Islet precursor cell (in vitro differentiated cells): ENCODE data around the gene HNRNPA0.

Experiments
- DNase-seq: peaks from one replicate; pipeline ENCODE4 v3.0.0-alpha.2; 2018

The HNRNPA0 gene

DNA sequence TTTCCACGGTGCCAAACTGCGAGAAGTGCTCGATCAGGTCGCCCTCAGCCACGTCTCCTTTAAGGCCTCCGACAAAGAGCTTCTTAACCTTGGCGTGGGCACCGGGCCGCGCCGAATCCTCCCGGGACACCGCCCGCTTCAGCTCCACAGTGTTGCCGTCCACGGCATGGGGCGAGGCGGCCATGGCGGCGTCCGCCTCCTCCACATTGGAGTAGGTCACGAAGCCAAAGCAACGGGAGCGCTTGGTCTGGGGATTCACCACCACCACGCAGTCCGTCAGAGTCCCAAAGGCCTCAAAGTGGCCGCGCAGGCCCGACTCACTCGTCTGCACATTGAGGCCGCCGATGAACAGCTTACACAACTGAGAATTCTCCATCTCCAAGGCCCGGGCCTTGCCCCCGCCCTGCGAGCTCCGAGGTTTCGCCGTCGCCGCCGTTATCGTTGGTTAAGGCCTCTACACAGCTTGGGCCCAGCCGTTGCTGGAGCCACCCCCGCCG is 424 bp downstream of the HNRNPA0 start:
- no peak for DNase-seq

DNA sequence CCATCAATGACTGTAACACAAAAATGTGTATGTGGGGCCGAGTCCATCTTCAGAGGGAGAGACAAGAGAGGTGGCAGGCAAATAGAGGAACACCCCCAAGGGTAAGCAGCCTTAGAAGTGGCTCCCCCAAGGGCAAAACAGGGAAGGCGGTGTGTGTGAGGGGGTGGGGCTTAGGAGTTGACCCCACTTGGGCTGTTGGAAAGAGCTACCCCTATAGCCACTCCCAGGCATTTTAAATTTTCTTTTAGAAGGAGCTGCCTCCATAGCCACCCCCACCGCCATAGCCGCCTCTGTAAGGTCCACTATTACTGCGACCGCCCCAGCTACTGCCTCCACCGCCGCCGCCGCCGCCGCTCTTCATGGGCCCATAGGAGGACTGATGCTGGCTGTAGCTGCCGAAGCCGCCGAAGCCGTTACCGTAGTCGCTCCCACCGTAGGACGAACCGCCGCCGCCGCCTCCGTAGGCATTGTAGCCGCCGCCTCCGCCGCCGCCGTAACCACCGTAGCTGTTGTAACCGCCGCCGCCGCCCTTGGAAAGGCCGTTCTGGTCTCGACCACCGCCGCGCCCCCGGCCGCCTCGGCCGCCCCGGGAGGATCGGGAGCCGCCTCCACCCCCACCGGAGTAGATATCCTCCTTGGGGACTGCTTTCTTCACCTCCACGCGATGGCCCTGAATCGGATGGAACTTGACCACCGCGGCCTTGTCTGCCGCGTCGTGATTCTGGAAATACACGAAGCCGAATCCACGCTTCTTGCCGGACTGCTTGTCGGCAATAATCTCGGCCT is 1.1 kb downstream of the HNRNPA0 start:
- peak; percentile 55 for DNase-seq

DNA sequence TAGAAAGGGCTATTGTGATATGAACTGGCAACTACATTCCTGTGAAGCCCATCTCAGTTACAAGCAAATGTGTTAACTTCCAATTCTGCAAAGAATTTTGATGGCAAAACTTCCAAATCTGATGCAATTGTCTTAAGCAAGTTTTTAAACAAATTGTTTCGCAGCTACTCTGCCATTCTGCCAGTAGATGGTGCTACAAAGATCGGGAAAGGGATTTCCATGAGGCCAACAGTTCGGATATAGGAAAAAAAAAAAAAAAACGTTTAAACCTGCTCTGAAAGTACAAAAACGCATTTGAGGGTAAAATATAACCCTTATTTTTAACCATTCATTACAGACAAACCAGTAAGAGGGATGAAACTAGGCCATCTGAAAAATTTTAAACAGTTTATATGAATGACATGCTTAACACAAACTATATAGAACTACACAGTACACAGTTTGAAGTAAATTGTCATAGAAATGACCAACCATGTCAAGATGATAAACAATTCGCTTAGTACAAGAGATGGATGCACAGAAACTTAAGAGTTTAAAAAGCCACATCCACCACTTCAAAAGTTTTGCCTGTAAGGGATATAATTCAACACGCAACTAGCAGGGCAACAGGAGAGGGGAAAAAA is 2.2 kb downstream of the HNRNPA0 start:
- no peak for DNase-seq

DNA sequence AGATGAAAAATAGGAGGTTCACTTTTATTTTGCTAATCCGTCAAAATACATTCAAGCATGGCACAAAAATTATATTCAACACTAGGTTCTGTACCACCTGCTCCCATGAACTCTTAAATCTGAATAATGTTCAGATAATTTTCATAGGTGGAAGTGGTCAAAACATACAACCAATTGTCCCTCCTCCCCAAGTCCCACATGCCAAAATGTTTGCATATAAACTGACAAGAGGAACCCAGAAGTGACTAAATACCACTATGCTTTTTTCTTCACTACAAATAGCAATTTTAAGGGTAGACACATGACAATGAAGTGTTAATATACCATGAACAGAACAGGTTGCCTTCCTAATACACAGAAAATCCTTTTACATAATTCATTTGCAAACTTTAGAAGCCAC is 3.7 kb downstream of the HNRNPA0 start:
- DNase-seq = no peak

DNA sequence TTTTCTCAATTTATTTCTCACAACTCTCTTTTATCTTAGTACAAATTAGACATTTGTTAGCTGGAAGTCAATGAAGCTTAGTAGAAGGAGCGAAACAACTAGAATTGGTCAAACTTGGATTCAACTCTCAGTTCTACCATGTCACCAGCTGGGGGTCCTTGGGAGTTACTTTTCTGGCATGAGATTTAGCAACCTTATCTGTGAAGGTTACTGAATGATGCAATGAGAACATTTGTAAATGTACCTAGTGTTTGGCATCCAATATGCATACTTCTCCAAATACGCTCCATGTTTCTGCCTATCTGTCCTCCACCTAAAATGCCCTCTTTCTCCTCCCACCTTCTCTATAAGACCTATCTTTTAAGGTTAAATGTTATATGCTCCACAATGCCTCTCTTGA is 6.3 kb downstream of the HNRNPA0 start:
- DNase-seq = no peak

DNA sequence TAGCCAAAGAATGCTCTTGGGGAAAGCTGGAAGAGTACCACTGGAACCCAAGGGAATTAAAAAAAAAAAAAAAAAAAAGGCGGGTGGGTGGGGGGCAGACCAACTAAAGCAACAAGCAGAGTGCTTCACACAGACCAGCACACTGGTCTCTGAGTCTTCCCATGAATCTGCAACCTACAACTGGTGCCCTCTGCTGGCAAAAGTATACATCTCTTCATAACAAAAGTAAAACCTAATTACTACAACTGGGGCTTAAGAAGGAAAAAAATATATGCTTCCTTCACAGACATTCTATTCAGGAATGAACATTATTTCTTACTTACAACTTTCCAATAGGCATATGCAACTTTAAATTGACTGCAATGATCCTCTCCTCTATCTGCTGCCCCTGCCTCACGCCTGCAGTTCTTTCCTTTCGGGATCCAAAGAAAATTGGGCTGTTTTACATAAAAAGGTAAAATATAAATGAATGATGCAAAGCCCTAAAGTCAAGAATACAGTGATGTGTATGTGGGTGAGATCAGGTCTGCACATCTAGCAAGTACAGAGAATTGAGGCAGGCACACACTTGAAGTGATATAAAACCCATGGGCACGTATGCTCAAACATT is 11.0 kb downstream of the HNRNPA0 start:
- DNase-seq = peak; percentile 72

DNA sequence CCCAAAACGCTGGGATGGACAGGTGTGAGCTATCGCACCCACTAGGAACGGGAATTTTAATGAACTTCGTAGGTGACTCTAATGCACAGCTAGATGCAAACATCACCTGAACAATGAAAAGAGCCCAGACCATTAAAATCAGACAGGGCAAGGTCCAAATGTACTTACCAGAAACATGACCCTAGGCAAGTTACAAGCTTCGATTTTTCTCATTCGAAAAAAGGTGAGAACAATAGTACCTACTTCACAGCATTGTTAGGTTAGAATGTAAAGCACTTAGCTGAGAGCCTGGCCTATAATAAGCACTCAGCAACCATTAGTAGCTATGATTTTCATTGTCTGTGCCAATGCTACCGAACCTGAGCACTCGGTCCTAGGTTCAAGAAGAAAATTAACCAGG is 12.4 kb downstream of the HNRNPA0 start:
- DNase-seq = no peak

DNA sequence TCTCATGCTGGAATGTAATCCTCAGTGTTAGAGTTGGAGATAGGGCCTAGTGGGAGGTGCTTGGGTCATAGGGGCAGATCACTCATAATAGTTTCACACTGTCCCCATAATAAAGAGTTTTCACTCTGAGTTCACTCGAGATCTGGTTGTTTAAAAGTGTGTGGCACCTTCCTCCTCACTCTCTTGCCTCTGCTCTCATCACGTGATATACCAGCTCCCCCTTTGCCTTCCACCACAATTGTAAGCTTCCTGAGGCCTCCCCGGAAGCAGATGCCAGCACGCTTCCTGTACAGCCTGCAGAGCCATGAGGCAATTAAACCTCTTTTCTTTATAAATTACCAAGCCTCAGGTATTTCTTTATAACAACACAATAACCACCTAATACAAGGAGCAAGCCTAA is 14.4 kb downstream of the HNRNPA0 start:
- no peak for DNase-seq

DNA sequence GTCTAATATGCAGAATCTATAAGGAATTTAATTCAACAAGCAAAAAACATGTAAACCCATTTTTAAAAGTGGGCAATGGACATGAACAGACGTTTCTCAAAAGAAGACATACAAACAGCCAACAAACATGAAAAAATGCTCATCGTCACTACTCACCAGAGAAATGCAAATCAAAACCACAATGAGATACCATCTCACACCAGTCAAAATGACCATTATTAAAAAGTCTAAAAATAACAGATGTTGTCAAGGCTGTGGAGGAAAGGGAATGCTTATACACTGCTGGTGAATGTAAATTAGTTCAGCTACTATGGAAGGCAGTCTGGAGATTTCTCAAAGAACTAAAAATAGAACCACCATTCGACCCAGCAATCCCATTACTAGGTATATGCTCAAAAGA is 15.2 kb downstream of the HNRNPA0 start:
- no peak for DNase-seq

DNA sequence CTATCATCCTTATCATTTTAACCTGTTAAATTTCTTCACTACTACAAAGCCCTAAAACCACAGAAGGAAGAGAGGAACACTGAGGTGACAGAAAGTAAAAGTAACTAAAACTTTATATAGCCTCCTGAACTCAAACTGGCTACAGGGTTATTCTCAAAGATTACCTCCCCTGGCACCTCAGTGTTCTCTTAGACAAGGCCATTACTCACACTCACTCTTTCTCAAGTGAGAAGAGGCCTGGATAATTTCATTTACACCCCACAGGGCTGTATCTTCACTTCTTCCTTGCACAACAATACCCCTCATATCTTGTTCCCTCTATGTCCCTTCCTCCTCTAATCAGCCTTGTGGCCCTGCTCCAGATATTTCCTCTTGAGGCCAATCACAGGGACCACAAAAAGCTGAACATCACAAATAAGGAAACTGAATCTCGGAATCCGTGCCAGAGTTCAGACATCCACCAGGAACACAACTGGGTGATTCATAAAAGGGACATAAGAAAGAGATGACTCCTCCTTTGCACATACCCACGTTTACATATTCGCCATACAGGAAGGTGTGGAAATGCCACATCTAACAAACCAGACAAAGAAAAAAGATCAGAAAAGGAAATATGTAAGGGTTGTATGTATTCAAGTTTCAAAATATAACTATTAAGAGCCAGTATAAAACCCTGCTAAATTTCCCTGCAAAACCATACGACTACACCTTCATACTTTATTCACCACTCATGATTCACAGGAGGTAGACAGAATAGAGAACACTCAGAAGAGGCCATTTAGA is 16.6 kb downstream of the HNRNPA0 start:
- DNase-seq = no peak

DNA sequence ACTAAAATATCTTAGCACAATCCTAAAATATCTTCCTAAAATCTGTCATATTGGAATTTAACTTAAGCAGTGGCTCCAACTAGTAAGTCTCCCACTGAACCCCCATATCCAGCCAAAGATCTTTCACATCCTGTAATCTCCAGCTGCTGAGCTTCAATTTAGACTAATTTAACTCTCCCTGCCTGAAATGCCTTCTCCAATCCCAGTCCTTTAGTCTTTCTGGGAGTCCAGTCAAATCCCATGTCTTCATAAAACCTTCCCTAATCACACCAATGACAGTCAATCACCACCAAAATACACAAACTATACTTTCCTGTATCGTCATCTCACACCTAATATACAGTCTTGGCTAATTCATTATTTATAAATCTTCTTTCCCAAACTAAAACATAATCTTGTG is 17.7 kb downstream of the HNRNPA0 start:
- DNase-seq = no peak

DNA sequence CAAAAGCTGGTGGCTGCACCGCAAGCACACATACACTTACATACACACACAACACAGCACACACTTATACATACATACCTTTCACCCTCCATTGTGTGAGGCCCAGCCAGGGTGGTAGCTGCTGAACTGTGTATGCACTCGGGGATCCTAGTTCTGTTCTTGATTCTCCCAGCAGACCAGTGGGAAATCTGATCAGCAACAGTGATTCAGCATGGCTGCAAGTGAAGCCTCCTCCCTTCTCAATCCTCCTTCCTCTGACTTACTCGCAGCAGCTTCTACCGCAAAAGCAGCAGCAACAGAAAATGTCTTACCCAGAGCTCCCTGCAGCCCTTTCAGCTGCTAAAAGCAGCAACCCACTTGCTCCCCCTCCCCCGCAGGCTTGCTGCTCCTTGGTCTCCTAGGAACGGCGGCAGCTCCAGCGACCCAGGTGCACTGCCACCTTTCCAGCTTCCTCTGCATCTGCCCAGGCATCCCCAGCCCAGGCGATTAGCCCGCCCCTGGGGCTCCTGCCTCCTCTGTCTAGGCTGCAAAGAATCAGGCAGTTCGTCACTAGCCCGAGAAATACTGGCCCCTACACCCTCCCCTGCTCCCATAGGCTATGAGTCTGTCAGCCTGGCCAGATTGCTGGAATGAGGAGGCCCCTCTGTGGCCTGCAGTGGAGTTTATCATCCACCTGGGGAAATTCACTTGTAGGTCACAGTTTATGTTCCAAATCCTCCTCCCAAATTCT is 18.4 kb downstream of the HNRNPA0 start, which contains the start of gene KLHL3:
Gene KLHL3, minus strand, starts transcription at position 535 of the 730 bp plus-strand sequence. Its CDS starts 443 bp downstream, at position 92.
- peak; percentile 96 for DNase-seq

DNA sequence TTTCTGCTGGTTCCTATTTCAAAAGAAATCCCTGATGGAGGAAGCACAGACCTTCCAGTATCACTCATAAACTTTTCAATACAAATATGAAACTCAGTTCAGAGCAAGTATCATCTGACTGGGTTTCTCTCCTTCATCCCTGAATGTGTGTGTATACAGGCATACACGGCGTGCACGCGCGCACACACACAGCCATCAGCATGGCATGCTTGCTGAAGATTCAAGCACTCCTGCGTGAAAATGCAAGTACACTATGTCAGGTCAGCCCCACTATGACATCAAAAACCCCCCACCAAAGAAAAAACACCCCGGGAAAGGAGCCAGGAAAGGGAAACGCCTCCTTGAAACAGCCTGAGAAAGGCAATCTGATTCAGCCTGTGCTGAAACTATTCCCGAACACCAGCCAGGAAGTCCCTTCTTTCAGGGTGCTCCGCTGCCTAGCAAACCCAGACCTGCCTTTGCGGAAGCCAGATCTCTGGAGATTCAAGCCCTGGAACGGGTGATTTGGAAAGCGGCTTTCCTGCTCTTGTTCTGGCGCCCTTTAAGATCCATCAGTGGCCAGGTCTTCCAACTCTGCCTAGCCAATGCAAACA is 19.1 kb downstream of the HNRNPA0 start:
- peak; percentile 75 for DNase-seq

DNA sequence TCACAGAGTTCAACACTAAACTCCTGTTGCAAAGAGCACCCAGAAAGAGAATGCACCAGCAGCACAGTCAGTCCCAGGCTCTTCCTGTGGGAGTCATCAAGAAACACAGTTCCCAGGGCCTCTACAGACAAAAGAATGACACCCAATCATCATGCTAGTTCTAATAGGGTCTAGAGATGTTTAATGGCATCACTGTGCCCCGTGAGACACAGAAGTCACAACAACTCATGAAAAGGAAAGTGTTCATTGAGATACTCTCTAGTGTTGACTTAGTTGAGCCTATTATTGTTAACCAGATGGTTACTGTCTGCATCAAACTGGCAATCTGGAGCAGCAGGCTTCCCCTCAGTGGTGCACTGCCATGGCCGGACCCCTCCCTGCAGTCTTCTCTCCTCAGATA is 19.8 kb downstream of the HNRNPA0 start:
- DNase-seq = no peak

DNA sequence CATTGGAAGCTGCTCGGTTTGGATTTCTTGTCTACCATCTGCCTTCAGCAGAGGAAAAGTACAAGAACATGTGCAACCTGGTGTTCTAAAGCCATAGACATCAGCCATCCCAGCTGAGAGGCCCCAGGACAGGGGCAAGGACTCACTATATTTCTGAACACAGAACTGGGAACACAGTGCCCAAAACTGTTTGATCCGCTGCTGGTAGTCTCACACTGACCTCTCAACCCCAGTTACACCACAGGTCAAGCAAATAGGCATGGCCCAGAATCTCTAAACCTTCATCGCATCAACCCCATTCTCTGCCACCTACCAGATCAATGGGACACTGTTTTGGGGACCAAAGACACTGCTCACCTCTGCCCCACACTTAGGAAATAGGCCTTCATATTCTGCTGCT is 20.2 kb downstream of the HNRNPA0 start:
- DNase-seq = no peak

DNA sequence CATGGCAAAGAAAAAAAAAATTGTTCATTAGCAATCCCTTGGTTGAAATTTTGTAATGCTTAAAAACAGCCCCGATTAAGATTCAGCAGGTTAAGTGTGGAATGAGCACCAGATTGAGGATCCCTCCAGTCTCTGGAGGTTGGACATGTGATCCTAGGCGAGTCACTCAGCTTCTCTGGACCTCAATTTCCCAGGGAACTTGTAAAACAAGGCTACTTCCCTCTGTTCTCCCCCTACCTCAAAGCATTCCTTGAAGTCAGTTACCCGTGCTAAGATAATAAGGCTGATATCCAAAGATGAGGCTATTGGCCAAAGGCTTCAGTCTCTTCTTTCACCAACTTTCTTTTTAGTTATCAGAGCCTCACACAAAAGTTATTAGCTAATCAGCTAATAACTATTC is 21.2 kb downstream of the HNRNPA0 start:
- DNase-seq = peak; percentile 67

DNA sequence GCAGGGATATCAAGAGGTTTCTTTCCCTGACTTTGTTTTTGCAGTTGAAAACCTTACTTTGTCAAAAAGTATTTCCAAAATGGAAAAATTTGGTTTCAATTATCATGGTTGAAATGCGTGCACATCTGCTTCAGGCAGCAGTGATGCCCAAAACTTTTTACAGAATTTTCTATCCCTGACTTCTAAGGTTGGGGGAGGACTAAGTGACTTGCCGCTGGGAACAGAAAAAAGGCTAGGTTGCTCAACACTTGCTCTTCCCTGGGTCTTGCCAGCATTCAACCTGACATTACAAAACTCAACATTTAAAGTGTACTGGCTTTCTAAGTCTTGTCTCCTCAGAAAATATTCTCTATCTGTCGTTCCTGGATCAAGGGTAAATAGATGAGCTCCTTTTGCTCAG is 23.0 kb downstream of the HNRNPA0 start:
- DNase-seq = no peak

DNA sequence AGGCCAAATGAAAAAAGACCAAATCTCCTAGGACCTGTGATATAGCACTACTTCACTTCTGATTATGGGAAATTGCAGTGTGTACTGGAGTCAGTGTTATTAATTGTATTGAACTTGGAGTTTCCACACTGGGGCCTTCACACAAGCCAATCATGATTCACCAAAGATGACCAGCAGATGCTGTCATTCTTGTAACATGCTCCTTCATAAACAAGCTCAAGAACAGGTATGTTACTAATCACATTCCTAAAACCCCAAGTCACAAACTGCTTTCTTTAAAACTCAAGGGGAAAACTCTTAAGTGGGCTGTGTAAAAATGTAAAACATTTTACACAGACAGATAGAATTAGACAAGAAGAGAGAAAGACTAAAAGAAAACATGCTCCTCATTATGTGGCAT is 23.8 kb downstream of the HNRNPA0 start:
- DNase-seq = no peak

DNA sequence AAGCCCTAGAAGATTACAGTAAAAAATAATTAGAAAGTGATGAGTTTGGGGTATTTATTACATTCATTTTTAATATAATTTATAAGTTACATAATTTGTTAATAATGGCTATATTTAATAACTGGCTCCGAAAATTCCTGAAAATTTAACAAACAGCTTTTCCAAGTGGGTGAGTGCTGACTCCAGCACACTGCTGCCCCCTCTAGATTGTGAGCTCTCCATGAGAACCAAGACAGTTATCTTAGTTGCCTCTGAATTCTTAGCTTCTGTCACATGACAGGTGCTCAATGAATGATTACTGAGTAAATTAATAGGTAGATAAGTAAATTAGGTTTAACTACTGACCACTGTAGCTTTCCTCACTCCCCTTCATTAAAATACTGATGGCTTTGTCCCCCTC is 26.1 kb downstream of the HNRNPA0 start:
- DNase-seq = no peak

DNA sequence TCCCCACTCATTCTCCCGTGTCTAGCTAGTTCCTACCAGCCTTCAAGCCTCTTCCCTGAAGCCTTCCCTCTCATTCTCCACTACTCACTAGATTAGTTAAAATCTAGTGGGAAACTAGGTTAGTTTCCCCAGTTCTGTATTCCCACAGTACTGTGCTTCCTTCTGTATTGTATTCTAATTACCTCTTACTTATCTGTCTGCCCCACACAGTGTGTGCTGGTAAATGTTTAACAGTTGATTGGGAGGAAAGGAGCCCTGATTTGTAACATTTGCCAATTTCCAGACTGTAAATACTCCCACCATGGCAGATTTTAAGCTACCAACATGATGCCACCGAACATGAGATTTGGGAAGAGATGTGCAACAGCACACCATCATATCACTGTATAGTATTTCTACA is 26.5 kb downstream of the HNRNPA0 start:
- DNase-seq = no peak

DNA sequence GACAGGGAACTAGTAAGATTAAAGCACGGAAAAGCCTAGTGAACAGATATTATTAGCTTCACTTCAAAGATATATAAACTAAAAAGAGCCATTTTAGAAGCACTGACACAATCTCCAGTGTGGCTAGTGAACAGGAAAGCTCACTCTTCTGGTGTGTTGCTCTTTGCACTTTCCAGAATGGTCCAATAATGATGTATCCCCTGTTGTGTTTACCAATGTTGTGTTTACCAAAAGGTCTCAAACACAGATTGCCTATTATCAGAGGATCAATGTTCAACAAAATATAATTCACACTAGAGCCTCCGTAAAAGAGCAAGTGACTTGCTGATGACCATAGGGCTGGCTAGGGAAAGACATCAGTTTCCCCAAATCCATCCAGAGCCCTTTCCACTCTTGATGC is 29.9 kb downstream of the HNRNPA0 start:
- no peak for DNase-seq

DNA sequence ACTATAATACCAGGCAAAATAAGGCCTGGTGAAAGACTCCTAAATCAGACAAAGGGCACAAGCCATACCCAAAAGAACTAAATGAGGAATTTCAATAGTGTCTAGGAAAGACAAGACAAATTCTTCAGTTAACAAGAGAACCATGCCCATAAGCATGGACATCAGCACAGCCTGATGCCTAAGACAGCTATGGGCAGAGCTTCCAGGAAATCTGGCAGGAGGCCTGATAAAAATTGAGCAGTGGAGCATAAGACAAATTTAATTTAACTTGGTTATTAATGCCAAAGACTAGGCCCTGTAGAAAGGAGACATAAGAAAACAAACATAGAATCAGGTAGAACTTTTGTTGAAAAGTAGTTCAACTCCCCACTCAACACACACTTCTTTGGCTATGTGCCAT is 35.6 kb downstream of the HNRNPA0 start:
- no peak for DNase-seq
